Gastrocnemius medialis (tissue), 4 donors: ENCODE data around the gene BHLHA15. TPM values are rescaled to one million over a fixed set of nuclear protein-coding genes. Genes with fewer than 3 reads are reported as not detected.

ENCODE experiments used
- ATAC-seq, 2 donors: fragments of 150-250 bp; one replicate each; pipeline ENCODE4 v1.9.1; 2016
- DNase-seq, 2 donors: peaks; one replicate each; pipeline ENCODE4 v3.0.0-alpha.2; 2019
- H3K27ac ChIP-seq, 4 donors: fragments of 200-600 bp; sonication (generic); 1 replicate in 1 of 4; 2 replicates in 3 of 4; pipeline ENCODE4 v1.5.1; 2016 to 2018; ENCODE audit warnings: mild to moderate bottlenecking in 2 of 4, moderate library complexity in 1 of 4
- H3K27me3 ChIP-seq, 3 donors: fragments of 200-600 bp; sonication (generic) in 2 of 3; 1 replicate in 1 of 3; 2 replicates in 2 of 3; pipeline versions ENCODE4 v1.5.1 to v1.6.0; 2016 to 2019; ENCODE audit warnings: mild to moderate bottlenecking in 1 of 3, moderate library complexity in 1 of 3
- H3K36me3 ChIP-seq, 2 donors: fragments of 200-600 bp; sonication (generic) in 1 of 2; one replicate each; pipeline ENCODE4 v1.5.1; 2017 to 2018
- H3K4me1 ChIP-seq, 2 donors: fragments of 200-600 bp; sonication (generic) in 1 of 2; one replicate each; pipeline ENCODE4 v1.5.1; 2016 to 2017; ENCODE audit warnings: mild to moderate bottlenecking in 2 of 2
- H3K4me3 ChIP-seq, 4 donors: fragments of 200-600 bp; sonication (generic) in 3 of 4; 1 replicate in 1 of 4; 2 replicates in 3 of 4; pipeline ENCODE4 v1.5.1; 2016 to 2019; ENCODE audit warnings: mild to moderate bottlenecking in 2 of 4
- H3K9me3 ChIP-seq, 3 donors: fragments of 200-600 bp; sonication (generic) in 2 of 3; 1 replicate in 1 of 3; 2 replicates in 2 of 3; pipeline ENCODE4 v1.5.1; 2016 to 2019
- POLR2A ChIP-seq, 2 donors: fragments of 450-650 bp; IDR thresholded peaks; one replicate each; pipeline ENCODE4 v1.6.1; 2017; ENCODE audit warnings: antibody characterized with exemption in 2 of 2, mild to moderate bottlenecking in 2 of 2, moderate library complexity in 2 of 2
- in situ Hi-C, 4 donors: fragments of 200-750 bp; cut with MboI; loops; one replicate each; pipeline versions ENCODE4 v1.15.0 to v1.8.0; 2017; ENCODE audit warnings: low sequenced_read_pairs in 4 of 4
- intact Hi-C: fragments of 100-400 bp; cut with DNase I; formaldehyde crosslinking; loops from one replicate; pipeline ENCODE4 v1.15.1; 2023; ENCODE audit warnings: low total_unique reads
- total RNA-seq, 4 donors: library from RNA; depleted of rRNA; stranded (reverse); fragments of >200 nt; gene quantifications; one replicate each; pipeline versions ENCODE4 v1.1.0 to v1.2.3, GENCODE V29; 2016
- TF ChIP-seq, protein P1 (sequence below), 5 experiments: fragments of 450-650 bp in 3 of 5; fragments of 200-600 bp in 2 of 5; sonication (generic) in 2 of 5; IDR thresholded peaks in 4 of 5; conservative IDR thresholded peaks in 1 of 5; 1 replicate in 4 of 5; 2 replicates in 1 of 5; pipeline ENCODE4 v1.5.1; 2016 to 2019; ENCODE audit warnings: antibody characterized with exemption in 5 of 5, mild to moderate bottlenecking in 3 of 5, moderate library complexity in 3 of 5

Gene BHLHA15
- total RNA-seq, 4 donors from 2014 or later, result 1.6 to 2.1 (median 1.8) TPM; not detected in 1

DNA sequence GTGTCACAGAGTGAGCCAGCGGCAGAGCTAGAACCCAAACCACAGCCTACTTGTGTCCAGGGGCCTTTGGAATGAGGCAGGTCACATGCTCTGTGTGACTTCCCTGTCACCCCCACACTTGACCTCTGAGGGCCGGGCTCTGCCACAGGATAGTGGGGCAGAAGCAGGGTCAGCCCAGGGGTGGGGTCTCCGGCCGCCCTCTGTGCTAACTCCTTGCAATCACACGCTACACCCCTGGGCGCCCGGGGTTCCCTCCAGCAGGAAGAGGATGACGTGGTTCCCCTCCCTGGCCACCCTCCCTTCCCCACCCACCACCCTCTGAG, 21.0 kb downstream of the BHLHA15 start:
- TF ChIP-seq, protein P1, sequence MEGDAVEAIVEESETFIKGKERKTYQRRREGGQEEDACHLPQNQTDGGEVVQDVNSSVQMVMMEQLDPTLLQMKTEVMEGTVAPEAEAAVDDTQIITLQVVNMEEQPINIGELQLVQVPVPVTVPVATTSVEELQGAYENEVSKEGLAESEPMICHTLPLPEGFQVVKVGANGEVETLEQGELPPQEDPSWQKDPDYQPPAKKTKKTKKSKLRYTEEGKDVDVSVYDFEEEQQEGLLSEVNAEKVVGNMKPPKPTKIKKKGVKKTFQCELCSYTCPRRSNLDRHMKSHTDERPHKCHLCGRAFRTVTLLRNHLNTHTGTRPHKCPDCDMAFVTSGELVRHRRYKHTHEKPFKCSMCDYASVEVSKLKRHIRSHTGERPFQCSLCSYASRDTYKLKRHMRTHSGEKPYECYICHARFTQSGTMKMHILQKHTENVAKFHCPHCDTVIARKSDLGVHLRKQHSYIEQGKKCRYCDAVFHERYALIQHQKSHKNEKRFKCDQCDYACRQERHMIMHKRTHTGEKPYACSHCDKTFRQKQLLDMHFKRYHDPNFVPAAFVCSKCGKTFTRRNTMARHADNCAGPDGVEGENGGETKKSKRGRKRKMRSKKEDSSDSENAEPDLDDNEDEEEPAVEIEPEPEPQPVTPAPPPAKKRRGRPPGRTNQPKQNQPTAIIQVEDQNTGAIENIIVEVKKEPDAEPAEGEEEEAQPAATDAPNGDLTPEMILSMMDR (IDR thresholded peaks at IDR 0.05 in 4 of 5, conservative IDR thresholded peaks at IDR 0.05 in 1 of 5), result no peak
- TF ChIP-seq POLR2A (IDR thresholded peaks at IDR 0.05), result no peak
- H3K36me3 ChIP-seq, result peaks cover 0 to 25% of the 10 kb centered on the region in 2 donors
- no peak for DNase-seq
- H3K4me3 ChIP-seq, result no peak overlapping the region
- peaks cover 0 to 4% of the 10 kb centered on the region in 2 donors for H3K4me1 ChIP-seq
- in situ Hi-C loops (loop anchor here in 1 of 4 donors (25.0 kb wide), 1 partner anchor 120 kb away; the partner anchor contains the start of gene LMTK2), intact Hi-C loops (no loop called here)
- H3K9me3 ChIP-seq, result no peaks in the 10 kb centered on the region
- ATAC-seq, result no peak
- H3K27me3 ChIP-seq, result no peaks in the 10 kb centered on the region
- H3K27ac ChIP-seq, result no peak overlapping the region

DNA sequence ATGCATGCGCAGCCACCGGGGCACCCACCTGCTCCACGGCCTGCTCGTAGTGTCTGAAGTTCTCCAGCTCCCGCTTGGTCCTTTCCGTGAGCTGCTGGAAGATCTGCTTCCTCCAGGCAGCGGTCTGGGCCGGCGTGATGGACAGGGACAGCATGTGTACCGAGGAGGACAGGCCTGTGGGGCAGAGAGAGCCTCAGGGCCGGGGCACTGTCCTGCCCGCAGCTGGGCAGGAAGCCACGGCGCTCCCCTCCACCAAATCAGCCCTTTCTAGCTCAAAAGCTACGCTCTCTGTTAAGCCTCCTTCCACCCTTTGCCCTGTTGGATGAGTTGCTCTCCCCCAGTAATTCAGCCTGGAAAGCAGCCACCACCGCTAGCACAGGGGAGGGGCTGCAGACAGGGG, 21.6 kb downstream of the BHLHA15 start:
- no peak for ATAC-seq
- TF ChIP-seq, protein P1 (IDR thresholded peaks at IDR 0.05 in 4 of 5, conservative IDR thresholded peaks at IDR 0.05 in 1 of 5), result no peak
- no peak for TF ChIP-seq POLR2A (IDR thresholded peaks at IDR 0.05)
- H3K27ac ChIP-seq, result no peak overlapping the region
- in situ Hi-C loops (loop anchor here in 1 of 4 donors (25.0 kb wide), 1 partner anchor 120 kb away; the partner anchor contains the start of gene LMTK2), intact Hi-C loops (no loop called here)
- no peak for DNase-seq
- no peaks in the 10 kb centered on the region for H3K27me3 ChIP-seq
- H3K4me1 ChIP-seq, result peaks cover 0 to 4% of the 10 kb centered on the region in 2 donors
- H3K9me3 ChIP-seq, result no peaks in the 10 kb centered on the region
- H3K36me3 ChIP-seq, result peaks cover 0 to 20% of the 10 kb centered on the region in 2 donors
- H3K4me3 ChIP-seq, result no peak overlapping the region

DNA sequence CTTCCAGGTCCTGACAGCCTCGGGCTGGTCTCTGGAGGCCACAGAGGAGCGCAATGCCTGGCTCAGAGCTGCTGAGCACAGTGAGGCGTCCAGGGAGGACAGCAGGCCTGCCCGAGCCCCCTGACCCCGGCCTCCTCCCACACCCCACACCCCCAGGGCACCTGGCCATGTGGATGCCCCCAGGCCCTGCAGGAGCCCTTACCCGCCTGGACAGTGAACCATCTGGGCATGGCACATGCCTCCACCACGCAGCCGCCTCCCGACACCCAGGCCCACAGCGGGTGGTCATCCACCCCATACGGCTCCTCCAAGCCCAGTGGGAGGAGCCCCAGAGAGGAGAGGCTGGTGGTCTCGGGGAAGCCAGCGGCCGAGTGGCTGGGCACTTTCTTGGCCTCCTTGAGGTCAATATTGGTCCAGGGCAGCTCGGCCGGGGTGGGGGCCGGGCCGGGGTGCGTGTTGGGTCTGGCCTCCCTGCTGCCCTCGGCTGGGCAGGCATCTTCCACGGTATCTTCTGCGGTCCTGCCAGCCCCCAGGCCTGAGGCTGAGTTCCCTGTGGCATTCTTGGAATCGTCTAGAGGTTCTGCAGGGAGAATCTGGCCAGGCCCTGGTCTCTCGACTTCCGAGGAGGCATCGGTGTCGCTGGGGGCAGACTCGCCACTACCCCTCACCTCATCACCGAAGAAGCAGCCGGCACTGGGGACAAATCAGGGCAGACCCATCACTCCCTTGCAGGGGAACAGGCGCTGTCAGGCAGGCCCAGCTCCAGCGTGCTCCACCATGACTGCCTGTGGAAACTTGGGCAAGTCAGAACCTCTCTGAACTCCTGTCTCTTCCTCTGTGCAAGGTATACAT, 22.2 kb downstream of the BHLHA15 start:
- peaks cover 0 to 25% of the 10 kb centered on the region in 2 donors for H3K36me3 ChIP-seq
- no peak for TF ChIP-seq POLR2A (IDR thresholded peaks at IDR 0.05)
- TF ChIP-seq, protein P1 (IDR thresholded peaks at IDR 0.05 in 4 of 5, conservative IDR thresholded peaks at IDR 0.05 in 1 of 5), result no peak

DNA sequence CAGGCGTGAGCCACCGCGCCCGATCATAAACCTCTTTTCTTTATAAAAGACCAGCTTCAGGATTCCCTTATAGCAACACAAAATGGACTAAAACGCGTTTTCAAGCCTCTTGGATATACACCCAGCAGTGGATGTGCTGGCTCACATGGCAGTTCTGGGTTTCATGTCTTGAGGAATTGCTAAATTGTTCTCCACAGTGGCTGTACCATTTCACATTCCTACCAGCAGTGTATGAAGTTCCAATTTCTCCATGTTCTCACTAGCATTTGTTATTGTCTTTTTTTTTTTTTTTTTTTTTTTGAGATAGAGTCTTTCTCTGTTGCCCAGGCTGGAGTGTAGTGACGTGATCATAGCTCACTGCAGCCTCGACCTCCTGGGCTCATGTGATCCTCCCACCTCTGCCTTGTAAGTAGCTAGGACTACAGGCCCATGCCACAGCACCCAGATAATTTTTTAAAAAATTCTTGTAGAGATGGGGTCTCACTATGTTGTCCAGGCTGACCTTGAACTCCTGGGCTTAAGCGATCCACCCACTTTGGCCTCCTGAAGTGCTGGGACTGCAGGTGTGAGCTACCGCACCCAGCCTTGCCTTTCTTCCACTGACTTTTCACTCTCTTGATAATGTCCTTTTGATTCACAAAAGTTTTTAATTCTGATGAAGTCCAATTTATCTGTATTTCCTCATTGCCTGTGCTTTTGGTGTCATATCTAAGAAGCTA, 23.3 kb downstream of the BHLHA15 start:
- Histone ChIP-seq H3K27ac (no peak overlapping the region), H3K27me3 (no peaks in the 10 kb centered on the region), H3K4me3 (no peak overlapping the region), H3K36me3 (peaks cover 0 to 36% of the 10 kb centered on the region in 2 donors), H3K9me3 (no peaks in the 10 kb centered on the region), H3K4me1 (no peaks in the 10 kb centered on the region)
- DNase-seq (no peak), ATAC-seq (no peak)
- no peak for TF ChIP-seq POLR2A (IDR thresholded peaks at IDR 0.05)
- TF ChIP-seq, protein P1 (IDR thresholded peaks at IDR 0.05 in 4 of 5, conservative IDR thresholded peaks at IDR 0.05 in 1 of 5), result no peak
- intact Hi-C loops (no loop called here), in situ Hi-C loops (loop anchor here in 1 of 4 donors (25.0 kb wide), 1 partner anchor 122 kb away; the partner anchor contains the start of gene LMTK2)

More for the DNA sequence above, 22.2 kb downstream of the BHLHA15 start:
- H3K9me3 ChIP-seq, result no peaks in the 10 kb centered on the region
- H3K4me1 ChIP-seq, result peaks cover 0 to 4% of the 10 kb centered on the region in 2 donors
- ATAC-seq (no peak), DNase-seq (no peak)
- H3K4me3 ChIP-seq, result no peak overlapping the region
- in situ Hi-C loops, result loop anchor here in 1 of 4 donors (25.0 kb wide), 1 partner anchor 121 kb away; the partner anchor contains the start of gene LMTK2
- no peaks in the 10 kb centered on the region for H3K27me3 ChIP-seq
- no peak overlapping the region for H3K27ac ChIP-seq
- intact Hi-C loops, result no loop called here
